ENCODE results near the gene RNF169.

DNA sequence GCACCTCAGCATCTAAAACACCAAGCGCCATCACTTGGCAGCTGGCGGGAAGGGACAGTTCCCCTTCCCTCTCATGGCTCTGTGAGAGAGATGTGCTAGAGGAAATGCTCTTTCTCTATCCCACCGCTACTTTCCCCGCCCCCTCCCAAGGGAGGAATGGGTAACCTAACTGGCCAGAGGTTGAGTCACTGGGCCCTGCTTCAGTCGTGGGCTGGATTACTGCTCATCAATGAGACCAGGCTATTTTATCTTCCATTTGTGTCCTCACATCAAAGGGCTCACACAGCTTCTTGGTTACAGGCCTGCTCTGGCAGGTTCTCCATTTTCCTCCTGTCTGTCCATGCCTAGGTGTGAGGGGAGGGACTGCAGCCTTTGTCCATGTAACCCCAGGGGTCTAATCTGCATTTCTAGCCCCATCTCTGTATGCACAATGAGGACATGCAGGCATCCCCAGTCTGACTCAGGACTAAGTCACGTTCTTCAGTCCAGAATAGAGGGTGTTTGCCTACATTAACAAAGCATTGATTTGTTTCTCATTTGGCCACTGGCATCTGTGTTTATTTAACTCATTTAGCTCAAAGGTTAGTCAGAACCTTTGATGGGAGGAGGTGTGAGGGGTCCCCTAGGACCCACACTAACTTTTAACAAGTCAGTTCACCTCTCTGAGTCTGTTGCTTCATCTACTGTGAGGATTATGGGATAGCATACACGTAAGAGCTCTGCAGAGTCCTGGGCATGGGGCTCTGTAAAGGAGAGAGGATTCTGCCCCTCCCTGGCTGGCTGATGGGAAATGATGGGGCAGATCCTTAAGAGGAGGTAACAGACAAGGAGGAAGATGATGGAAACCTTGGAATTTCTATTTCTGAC is 101.1 kb downstream of the RNF169 start:
- no peak for TF ChIP-seq CTCF (conservative IDR thresholded peaks at IDR 0.05; ENCODE audit: low read depth, low read length)
- TF ChIP-seq EZH2 (IDR thresholded peaks at IDR 0.05; ENCODE audit: borderline replicate concordance, low read depth, low read length, poor library complexity, severe bottlenecking): no peak
